SHP77 (cell line): Measurements from ENCODE around the gene COIL.
"Not testable (repeated sequence)": the region's sequence is repeated elsewhere in the genome, so short reads cannot be mapped to it uniquely, and the experiment has no call there.

Experiments
- DNase-seq, 2 experiments: peaks; one replicate each; lab custom pipeline; 2025; lab: John Stamatoyannopoulos, UW

The COIL gene

GRCh38 chr17:56960596-56961538 lies at the start of gene COIL:
Gene COIL (minus strand): TSS chr17:56961050. CDS start chr17:56961019, 31 bp downstream.
- peak; percentile 80 to 89 for DNase-seq

DNA sequence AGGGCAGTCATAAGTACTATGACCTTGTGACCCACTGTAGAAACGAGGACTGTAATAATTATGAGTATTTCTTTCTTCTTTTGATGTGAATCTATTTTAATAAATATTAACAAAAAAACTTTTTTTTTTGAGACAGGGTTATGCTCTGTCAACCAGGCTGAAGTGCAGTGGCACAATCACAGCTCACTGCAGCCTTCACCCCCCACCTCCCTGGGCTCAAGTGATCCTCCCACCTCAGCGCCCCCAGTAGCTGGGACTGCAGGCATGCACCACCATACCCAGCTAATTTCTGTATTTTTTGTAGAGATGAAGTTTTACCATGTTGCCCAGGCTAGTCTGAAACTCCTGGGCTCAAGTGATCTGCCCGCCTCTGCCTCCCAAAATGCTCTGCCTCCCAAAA lies 49.6 kb upstream of the COIL start:
- no peak for DNase-seq

DNA sequence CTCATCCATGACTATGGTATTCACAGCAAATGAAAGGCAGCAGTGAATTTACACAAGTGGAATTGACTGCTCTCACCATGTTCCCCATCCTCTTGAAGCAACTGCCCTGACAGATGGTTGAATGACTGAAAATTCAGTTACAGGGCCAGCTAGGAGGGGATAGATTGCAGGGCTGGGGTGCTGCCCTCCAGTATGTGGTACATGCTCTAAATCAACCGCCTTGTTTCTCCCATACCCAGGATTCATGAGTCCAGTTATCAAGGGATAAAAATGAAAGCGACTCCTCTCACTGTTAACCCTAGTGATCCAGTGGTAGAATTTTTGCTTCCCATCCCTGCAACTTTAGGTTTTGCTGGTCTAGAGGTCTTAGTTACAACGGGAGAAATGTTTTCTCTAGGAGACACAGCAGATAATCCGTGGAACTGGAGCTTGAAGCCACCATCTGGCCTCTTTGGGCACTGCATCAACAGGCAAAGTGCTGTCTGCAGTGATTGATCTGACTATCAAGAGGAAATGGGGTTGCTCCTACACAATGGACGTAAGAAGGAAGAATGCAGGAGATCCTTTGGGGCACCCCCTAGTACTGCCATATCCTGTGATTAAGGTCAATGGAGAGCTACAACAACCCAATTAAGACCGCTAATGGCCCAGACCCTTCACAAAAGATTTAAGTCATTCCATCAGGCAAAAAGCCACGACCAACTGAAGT lies 49.0 kb upstream of the COIL start:
- DNase-seq = peak; percentile 53 to 62

- DNase-seq = no peak
These were observed 48.1 kb upstream of the COIL start for GRCh38 chr17:57008958-57009357.

GRCh38 chr17:57006040-57006439 lies 45.2 kb upstream of the COIL start:
- DNase-seq = no peak

DNA sequence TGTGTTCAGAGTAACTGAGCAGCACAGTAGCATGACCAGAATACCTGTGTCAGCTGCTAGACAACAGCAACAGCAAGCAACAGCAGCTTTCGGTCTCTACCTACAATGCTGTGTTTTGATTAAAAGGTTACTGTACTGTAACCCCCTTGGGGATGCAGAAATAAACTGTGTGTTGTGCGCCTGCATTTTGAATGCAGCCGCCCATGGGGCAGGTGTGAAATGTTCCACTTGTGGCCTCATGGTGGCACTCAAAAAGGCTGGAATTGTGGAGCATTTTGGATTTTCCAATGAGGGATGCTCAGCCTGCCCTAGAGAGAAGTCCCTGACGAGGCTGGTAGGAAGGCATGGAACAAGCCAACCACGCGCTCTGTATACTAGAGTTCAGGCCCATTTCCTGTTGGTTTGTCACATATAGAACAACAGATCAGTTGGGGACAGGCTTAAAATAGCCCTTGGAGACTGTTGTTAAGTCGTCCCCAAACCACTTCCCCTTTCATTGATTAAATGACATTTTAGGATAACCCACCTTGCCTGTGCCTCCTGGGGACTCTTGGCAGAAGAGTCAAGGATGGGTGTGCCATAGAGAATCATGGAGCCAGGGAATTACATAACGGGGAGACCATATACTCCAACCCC lies 44.2 kb upstream of the COIL start:
- DNase-seq = no peak

DNA sequence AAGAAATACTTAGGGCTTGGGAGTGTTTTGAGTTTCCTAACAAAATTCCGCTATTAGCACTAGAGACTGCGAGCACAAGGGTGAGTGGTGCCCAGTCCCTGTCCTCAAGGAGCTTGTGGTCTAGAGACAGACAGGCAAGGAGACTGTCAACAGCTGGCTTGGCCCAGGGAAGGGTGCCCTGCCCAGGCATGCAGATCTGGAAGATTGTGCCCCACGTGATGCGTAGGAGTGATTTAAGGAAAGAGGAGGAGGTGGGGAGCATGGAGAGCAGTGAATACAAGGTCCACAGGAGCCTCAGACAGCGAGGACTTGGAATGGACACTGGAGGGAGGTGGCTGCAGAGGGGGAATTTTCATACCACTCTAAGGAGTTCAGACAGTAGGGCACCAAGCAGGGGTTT lies 42.1 kb upstream of the COIL start:
- no peak for DNase-seq

DNA sequence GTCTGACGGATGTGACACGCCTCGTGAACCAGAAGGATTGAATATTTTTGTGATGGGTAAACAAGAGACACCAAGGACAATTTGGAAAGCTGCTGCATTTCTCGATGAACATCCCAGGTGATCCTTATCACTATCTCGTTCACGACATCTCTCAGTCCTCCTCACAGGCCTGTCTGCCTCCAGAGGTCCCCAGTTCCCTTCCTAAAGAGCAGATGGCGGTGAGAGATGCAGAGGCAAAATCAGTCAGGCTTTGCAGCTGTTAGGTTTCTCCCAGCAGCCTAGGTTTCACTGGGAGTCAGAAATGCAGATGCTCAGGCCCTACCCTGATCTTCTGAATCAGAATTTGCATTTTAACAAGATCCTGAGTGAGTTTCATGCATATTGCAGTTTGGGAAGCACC lies 40.7 kb upstream of the COIL start:
- no peak for DNase-seq

DNA sequence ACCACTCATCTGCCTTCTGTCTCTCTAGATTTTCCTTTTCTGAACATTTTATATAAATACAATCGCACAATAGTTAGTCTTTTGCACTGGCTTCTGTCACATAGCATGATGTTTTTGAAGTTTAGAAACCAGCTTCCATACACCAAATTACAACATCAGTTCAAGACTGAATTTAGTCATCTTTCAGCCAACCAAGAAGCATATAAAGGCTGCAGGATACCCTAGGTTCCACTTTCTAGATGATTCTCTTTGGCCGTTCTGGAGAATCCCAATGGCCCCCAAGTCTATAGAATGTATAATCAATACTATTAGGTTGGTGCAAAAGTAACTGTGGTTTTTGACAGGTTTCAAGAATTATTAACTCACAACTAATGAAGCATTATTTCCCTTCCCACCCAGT lies 36.5 kb upstream of the COIL start:
- DNase-seq = no peak

DNA sequence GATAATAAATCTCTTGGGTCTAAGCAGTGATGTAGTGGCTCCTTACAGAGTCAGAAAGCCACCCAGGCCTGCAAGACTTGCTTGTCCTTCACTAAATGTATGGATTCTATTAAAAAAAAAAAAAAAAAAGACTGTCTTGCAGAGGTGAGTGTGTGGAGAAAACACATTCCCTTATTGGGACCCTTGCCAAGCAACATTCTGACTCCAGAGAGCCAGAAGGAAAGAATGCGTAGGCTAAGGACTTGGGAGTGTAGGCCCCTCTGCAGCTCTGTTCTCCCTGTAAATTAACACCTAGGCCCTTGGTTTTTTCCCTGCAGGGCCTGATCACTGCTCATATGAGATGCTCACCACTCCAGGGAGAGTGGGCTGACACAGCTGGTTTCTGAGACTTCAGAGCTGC lies 34.9 kb upstream of the COIL start:
- no peak for DNase-seq

GRCh38 chr17:56994009-56994792 lies 33.4 kb upstream of the COIL start:
- DNase-seq = no peak

DNA sequence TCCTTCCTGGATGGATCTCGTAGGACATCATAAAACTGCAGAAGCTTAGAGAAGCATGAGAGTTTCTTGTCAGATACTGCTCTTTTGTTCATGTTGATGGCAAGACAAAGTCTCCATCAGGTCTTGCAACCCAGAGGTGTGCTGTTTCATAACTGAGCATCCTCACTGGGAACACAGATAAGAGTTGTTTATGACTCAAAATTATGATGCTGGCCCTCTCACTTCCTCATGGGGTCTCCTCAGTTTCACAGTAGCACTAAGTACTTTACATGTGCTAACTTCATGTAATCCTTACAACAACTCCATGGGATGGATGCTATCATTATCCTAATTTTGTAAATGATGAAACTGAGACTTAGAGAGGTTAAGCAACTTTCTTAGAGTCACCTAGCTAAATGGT lies 31.5 kb upstream of the COIL start:
- no peak for DNase-seq

GRCh38 chr17:56988901-56989572 lies 28.2 kb upstream of the COIL start:
- no peak for DNase-seq

- no peak for DNase-seq
These were observed 26.5 kb upstream of the COIL start for GRCh38 chr17:56987283-56987834.

DNA sequence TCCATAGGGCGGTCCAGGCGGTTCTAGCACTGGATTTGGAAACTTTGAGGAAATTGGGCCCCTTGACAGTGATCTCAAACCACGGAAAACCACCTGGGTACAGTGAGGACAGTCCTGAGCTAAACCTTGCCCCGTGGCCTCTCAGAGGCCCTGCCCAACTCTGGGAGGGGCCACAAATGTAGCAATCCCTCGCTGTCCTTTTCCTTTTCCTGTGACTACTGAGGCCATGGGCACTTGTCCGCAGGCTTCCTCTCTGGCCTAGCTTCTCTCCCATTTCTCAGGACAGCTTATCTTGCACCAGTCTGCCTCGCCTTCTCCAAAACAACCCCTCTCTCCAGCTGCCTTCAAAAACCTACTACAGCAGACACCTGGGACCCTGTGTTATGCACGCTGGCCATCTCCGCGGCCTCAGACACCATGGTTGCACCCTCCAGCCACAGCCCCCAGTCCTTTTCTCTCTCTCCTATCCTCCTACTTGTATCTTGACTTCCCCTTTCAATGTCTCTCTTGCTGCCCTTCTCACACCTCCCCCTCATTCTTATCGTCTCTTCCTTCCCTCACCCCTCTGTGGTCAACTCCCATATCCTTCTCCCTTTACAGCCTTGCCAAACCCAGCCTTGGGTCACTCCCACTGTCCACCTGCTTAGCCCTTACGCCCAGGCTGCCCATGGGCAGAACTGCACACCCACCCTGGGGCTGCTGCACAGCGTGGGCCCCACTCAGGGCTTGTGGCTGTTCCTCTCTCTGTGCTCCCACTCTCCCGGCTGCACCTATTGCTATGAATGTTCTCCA lies 24.7 kb upstream of the COIL start:
- no peak for DNase-seq

DNA sequence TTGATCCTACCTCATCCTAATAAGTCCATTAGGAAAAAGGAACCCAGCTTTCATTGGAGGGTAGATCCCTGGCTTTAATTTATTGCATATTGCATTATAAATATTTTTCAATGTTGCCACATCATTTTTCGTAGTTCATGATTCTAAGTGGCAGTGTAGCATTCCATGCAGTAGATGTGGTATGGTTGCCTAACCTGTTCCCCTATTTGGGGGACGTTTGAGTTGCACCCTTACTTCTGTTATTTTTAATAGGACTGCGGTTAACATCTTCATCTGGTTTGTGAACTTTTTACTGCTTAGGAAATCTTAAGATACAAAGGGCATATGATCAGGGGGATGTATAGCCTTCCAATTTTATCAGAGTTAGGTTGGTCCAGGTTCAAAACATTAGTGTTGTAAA lies 22.5 kb upstream of the COIL start:
- no peak for DNase-seq

GRCh38 chr17:56982312-56982711 lies 21.5 kb upstream of the COIL start:
- DNase-seq = no peak

DNA sequence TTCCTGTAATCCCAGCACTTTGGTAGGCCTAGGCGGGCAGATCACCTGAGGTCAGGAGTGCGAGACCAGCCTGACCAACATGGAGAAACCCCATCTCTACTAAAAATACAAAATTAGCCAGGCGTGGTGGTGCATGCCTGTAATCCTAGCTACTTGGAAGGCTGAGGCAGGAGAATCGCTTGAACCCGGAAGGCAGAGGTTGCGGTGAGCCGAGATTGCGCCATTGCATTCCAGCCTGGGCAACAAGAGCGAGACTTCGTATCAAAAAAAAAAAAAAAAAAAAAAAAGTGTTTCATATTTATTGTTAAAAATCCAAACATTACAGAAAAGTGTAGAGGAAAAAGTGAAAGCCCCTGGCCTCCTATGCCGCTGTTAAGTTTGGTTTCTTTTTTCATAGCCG lies 19.7 kb upstream of the COIL start:
- not testable (repeated sequence) for DNase-seq

DNA sequence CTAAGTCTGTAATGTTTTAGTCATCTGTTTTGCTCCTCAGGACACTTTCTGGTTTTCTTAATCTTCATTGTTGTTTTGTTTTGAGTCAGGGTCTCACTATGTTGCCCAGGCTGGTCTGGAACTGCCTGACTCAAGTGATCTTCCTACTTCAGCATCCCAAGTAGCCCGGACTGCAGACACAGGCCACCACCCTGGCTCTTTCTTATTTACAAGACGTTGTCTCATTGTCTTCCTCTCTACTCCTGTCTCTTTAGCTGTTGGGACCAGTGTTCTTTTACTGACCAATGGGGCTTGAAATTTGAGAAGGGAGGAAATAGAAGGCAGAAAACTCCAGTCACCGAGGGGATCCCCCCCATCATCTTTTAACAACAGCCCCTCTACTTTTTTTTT lies 18.2 kb upstream of the COIL start:
- DNase-seq = no peak

DNA sequence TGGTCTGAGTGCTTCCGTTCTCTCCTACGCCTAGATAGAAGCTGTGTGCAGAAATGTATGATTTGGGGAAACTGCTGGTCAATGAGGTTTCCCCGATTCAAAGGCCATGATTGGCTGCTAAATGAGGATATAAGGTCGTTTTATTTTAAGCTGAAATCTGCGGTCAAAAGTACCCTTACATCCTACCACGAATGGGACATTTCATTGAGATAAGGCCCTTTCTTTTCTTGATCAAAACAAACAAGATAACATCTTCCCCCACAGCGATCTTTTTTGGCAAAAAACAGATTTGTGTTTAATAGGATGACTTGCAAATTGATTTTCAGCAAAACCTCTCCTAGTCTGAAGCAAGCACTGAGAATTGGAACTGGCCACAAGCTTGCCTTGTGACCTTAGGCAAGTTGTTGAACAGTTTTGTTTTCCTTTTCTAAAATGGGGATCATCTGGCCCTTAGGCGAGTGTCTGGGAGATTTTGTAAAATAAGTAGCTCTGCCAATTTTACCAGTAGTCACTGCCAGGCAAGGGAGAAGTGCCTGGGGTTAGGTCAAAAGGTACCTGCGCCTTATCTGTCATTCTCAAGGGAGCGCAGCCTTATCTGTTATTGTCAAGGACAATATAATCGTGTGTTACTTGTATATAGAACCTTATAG lies 17.7 kb upstream of the COIL start:
- DNase-seq = no peak
